HepG2 (cell line): ENCODE measurements around the gene SEMA3B. TPM values are rescaled to one million over a fixed set of nuclear protein-coding genes. Genes with fewer than 3 reads are reported as not detected.

ENCODE experiments used
- GLI4 ChIP-seq: sonication (generic); formaldehyde crosslinking; IDR thresholded peaks from 2 replicates; pipeline ENCODE4 v1.5.1; 2020; ENCODE audit warnings: missing genetic modification reagents, mild to moderate bottlenecking, moderate library complexity, borderline replicate concordance
- HDAC1 ChIP-seq: sonication (generic); formaldehyde crosslinking; IDR thresholded peaks from 2 replicates; pipeline ENCODE4 v1.5.1; 2020; ENCODE audit warnings: mild to moderate bottlenecking, missing genetic modification reagents
- MIER2 ChIP-seq: IDR thresholded peaks from 2 replicates; pipeline ENCODE4 v1.6.1; 2016; ENCODE audit warnings: missing biosample characterization, missing genetic modification reagents
- NCOR1 ChIP-seq: fragments of 200-600 bp; sonication (generic); IDR thresholded peaks from 2 replicates; pipeline ENCODE4 v1.7.0; 2017; ENCODE audit warnings: antibody characterized with exemption, low read length, borderline replicate concordance
- POLR2AphosphoS2 ChIP-seq: IDR thresholded peaks from 2 replicates; pipeline ENCODE4 v1.6.1; 2011; ENCODE audit warnings: low read depth, low read length, improper control_type of control experiment
- SP140L ChIP-seq: sonication (generic); formaldehyde crosslinking; IDR thresholded peaks from 2 replicates; pipeline ENCODE4 v1.4.0; 2020; ENCODE audit warnings: missing genetic modification reagents, borderline replicate concordance
- SPEN ChIP-seq: sonication (generic); formaldehyde crosslinking; IDR thresholded peaks from 2 replicates; pipeline ENCODE4 v1.5.1; 2020; ENCODE audit warnings: low read depth, mild to moderate bottlenecking, missing genetic modification reagents
- SRSF1 ChIP-seq: fragments of 200-400 bp; formaldehyde crosslinking; optimal IDR thresholded peaks from 2 replicates; pipeline ENCODE3; 2017; ENCODE audit warnings: mild to moderate bottlenecking, low read depth, low read length, moderate library complexity
- TAF1 ChIP-seq: sonication (generic); formaldehyde crosslinking; IDR thresholded peaks from 2 replicates; pipeline ENCODE4 v1.4.0; 2020; ENCODE audit warnings: missing genetic modification reagents
- ZFP90 ChIP-seq: sonication (generic); formaldehyde crosslinking; IDR thresholded peaks from 2 replicates; pipeline ENCODE4 v1.8.0; 2022; ENCODE audit warnings: missing genetic modification reagents, mild to moderate bottlenecking, inconsistent platforms, borderline replicate concordance
- ZMAT5 ChIP-seq: sonication (generic); formaldehyde crosslinking; IDR thresholded peaks from 2 replicates; pipeline ENCODE4 v1.5.0; 2020; ENCODE audit warnings: mild to moderate bottlenecking, low read depth, missing genetic modification reagents, borderline replicate concordance
- ZNF234 ChIP-seq: sonication (generic); formaldehyde crosslinking; conservative IDR thresholded peaks from 2 replicates; pipeline ENCODE4 v1.5.1; 2020; ENCODE audit warnings: mild to moderate bottlenecking, missing genetic modification reagents
- ZNF574 ChIP-seq: sonication (generic); formaldehyde crosslinking; IDR thresholded peaks from 2 replicates; pipeline ENCODE4 v1.4.0; 2020; ENCODE audit warnings: missing genetic modification reagents
- ZNF605 ChIP-seq: sonication (generic); formaldehyde crosslinking; IDR thresholded peaks from 2 replicates; pipeline ENCODE4 v1.8.0; 2022; ENCODE audit warnings: mild to moderate bottlenecking, missing genetic modification reagents
- ZNF883 ChIP-seq: sonication (generic); formaldehyde crosslinking; IDR thresholded peaks from 2 replicates; pipeline ENCODE4 v1.5.1; 2020; ENCODE audit warnings: mild to moderate bottlenecking, missing genetic modification reagents; ENCODE audit errors: not compliant biosample characterization
- polyA plus RNA-seq, 8 experiments: library from polyadenylated mRNA; depleted of rRNA in 3 of 8; stranded (reverse) in 7 of 8; unstranded in 1 of 8; fragments of >200 nt; fragmentation: Illumina TruSeq in 4 of 8; extraction: Trizol in 4 of 8; gene quantifications; 2 replicates each; pipeline versions ENCODE4 v1.2.1 to v1.2.3, GENCODE V29; 2011 to 2016; ENCODE audit warnings: low read depth in 4 of 8, missing spikeins in 1 of 8, mixed read lengths in 1 of 8; ENCODE audit not compliant: insufficient read depth in 1 of 8
- total RNA-seq, 5 experiments: library from RNA; depleted of rRNA; stranded (reverse); fragments of >200 nt; fragmentation: Illumina TruSeq; extraction: Trizol; gene quantifications; 2 replicates each; pipeline ENCODE4 v1.2.3, GENCODE V29; 2016; ENCODE audit warnings: low read depth in 1 of 5
- TF ChIP-seq, protein P1 (sequence below): sonication (generic); formaldehyde crosslinking; IDR thresholded peaks from 2 replicates; pipeline ENCODE4 v1.4.0; 2020; ENCODE audit warnings: missing genetic modification reagents
- TF ChIP-seq, protein P2 (sequence below): sonication (generic); formaldehyde crosslinking; IDR thresholded peaks from 2 replicates; pipeline ENCODE4 v1.5.0; 2020; ENCODE audit warnings: missing genetic modification reagents

Gene SEMA3B
- total and polyA plus RNA-seq, 2 of the 13 experiments (the other 11 are each of a cell fraction or from before 2014, with no cell fraction given): 93.2 to 158 TPM

- TF ChIP-seq, protein P1, sequence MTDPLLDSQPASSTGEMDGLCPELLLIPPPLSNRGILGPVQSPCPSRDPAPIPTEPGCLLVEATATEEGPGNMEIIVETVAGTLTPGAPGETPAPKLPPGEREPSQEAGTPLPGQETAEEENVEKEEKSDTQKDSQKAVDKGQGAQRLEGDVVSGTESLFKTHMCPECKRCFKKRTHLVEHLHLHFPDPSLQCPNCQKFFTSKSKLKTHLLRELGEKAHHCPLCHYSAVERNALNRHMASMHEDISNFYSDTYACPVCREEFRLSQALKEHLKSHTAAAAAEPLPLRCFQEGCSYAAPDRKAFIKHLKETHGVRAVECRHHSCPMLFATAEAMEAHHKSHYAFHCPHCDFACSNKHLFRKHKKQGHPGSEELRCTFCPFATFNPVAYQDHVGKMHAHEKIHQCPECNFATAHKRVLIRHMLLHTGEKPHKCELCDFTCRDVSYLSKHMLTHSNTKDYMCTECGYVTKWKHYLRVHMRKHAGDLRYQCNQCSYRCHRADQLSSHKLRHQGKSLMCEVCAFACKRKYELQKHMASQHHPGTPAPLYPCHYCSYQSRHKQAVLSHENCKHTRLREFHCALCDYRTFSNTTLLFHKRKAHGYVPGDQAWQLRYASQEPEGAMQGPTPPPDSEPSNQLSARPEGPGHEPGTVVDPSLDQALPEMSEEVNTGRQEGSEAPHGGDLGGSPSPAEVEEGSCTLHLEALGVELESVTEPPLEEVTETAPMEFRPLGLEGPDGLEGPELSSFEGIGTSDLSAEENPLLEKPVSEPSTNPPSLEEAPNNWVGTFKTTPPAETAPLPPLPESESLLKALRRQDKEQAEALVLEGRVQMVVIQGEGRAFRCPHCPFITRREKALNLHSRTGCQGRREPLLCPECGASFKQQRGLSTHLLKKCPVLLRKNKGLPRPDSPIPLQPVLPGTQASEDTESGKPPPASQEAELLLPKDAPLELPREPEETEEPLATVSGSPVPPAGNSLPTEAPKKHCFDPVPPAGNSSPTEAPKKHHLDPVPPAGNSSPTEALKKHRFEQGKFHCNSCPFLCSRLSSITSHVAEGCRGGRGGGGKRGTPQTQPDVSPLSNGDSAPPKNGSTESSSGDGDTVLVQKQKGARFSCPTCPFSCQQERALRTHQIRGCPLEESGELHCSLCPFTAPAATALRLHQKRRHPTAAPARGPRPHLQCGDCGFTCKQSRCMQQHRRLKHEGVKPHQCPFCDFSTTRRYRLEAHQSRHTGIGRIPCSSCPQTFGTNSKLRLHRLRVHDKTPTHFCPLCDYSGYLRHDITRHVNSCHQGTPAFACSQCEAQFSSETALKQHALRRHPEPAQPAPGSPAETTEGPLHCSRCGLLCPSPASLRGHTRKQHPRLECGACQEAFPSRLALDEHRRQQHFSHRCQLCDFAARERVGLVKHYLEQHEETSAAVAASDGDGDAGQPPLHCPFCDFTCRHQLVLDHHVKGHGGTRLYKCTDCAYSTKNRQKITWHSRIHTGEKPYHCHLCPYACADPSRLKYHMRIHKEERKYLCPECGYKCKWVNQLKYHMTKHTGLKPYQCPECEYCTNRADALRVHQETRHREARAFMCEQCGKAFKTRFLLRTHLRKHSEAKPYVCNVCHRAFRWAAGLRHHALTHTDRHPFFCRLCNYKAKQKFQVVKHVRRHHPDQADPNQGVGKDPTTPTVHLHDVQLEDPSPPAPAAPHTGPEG (CRISPR knock-in tag): no peak
- TF ChIP-seq SPEN (CRISPR knock-in tag) (no peak), ZMAT5 (no peak), ZFP90 (CRISPR knock-in tag) (no peak), ZNF574 (CRISPR knock-in tag) (0 out of 2 replicates have a peak, but pooled peaks have one; percentile 0), GLI4 (CRISPR knock-in tag) (peak; percentile 15; the same call in 1 of the 2 replicates), SP140L (no peak), SRSF1 (peak; percentile 64), ZNF883 (CRISPR knock-in tag) (peak; percentile 20), MIER2 (CRISPR knock-in tag) (no peak), TAF1 (CRISPR knock-in tag) (peak; percentile 34; the same call in 1 of the 2 replicates), ZNF605 (CRISPR knock-in tag) (peak; percentile 65; the same call in 1 of the 2 replicates), ZNF234 (CRISPR knock-in tag) (0 out of 2 replicates have a peak, but pooled peaks have one; percentile 34), NCOR1 (no peak), HDAC1 (CRISPR knock-in tag) (peak; percentile 9; the same call in 1 of the 2 replicates), POLR2AphosphoS2 (no peak)
- TF ChIP-seq, protein P2, sequence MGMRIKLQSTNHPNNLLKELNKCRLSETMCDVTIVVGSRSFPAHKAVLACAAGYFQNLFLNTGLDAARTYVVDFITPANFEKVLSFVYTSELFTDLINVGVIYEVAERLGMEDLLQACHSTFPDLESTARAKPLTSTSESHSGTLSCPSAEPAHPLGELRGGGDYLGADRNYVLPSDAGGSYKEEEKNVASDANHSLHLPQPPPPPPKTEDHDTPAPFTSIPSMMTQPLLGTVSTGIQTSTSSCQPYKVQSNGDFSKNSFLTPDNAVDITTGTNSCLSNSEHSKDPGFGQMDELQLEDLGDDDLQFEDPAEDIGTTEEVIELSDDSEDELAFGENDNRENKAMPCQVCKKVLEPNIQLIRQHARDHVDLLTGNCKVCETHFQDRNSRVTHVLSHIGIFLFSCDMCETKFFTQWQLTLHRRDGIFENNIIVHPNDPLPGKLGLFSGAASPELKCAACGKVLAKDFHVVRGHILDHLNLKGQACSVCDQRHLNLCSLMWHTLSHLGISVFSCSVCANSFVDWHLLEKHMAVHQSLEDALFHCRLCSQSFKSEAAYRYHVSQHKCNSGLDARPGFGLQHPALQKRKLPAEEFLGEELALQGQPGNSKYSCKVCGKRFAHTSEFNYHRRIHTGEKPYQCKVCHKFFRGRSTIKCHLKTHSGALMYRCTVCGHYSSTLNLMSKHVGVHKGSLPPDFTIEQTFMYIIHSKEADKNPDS (CRISPR knock-in tag): no peak
Measured at GRCh38 chr3:50270422-50271224, 1.7 kb downstream of the SEMA3B start (continued).
